K562 (cell line): Measurements from ENCODE around the gene RIT1. TPM values are rescaled to one million over a fixed set of nuclear protein-coding genes. Genes with fewer than 3 reads are reported as not detected.

Experiments used
- ARID3A ChIP-seq: IDR thresholded peaks from 2 replicates; pipeline ENCODE4 v1.6.1; 2012; ENCODE audit warnings: low read depth, low read length, improper control_type of control experiment, borderline replicate concordance
- ATF3 ChIP-seq, 2 experiments: fragments of 450-650 bp in 1 of 2; sonication (generic) in 1 of 2; formaldehyde crosslinking in 1 of 2; IDR thresholded peaks in 1 of 2; conservative IDR thresholded peaks in 1 of 2; 2 replicates each; pipeline versions ENCODE4 v1.6.1 to v1.8.1; 2016 to 2023; ENCODE audit warnings: mild to moderate bottlenecking in 2 of 2, moderate library complexity in 2 of 2, inconsistent platforms in 1 of 2, missing genetic modification reagents in 1 of 2
- CREB3L1 ChIP-seq: fragments of 450-650 bp; IDR thresholded peaks from 2 replicates; pipeline ENCODE4 v1.6.1; 2014; ENCODE audit warnings: low read depth, mild to moderate bottlenecking, moderate library complexity, borderline replicate concordance
- DMBX1 ChIP-seq: fragments of 250-450 bp; sonication (Bioruptor Pico); IDR thresholded peaks from 2 replicates; pipeline ENCODE4 v1.8.0; 2022; ENCODE audit warnings: inconsistent platforms, mild to moderate bottlenecking, moderate library complexity, borderline replicate concordance
- ERF ChIP-seq: fragments of 450-650 bp; formaldehyde crosslinking; IDR thresholded peaks from 2 replicates; pipeline ENCODE4 v1.4.0; 2020; ENCODE audit warnings: mild to moderate bottlenecking, mixed read lengths
- GATAD2B ChIP-seq: fragments of 450-650 bp; IDR thresholded peaks from 2 replicates; pipeline ENCODE4 v1.6.1; 2017; ENCODE audit warnings: mild to moderate bottlenecking, borderline replicate concordance
- HBP1 ChIP-seq: fragments of 450-650 bp; formaldehyde crosslinking; IDR thresholded peaks from 2 replicates; pipeline ENCODE4 v1.4.0; 2022; ENCODE audit warnings: missing genetic modification characterization
- HDAC6 ChIP-seq: IDR thresholded peaks from 2 replicates; pipeline ENCODE4 v1.6.1; 2012; ENCODE audit warnings: low read depth, mild to moderate bottlenecking, control low read depth, inconsistent platforms, low read length, moderate library complexity
- HLTF ChIP-seq: fragments of 450-650 bp; IDR thresholded peaks from 2 replicates; pipeline ENCODE4 v1.6.1; 2016
- KAT8 ChIP-seq: fragments of 450-650 bp; IDR thresholded peaks from 2 replicates; pipeline ENCODE4 v1.6.1; 2016; ENCODE audit warnings: low read depth, mild to moderate bottlenecking
- MEIS2 ChIP-seq: fragments of 450-650 bp; IDR thresholded peaks from 2 replicates; pipeline ENCODE4 v1.6.1; 2014; ENCODE audit warnings: mild to moderate bottlenecking; ENCODE audit not compliant: partially characterized antibody
- NFATC3 ChIP-seq: fragments of 450-650 bp; IDR thresholded peaks from 2 replicates; pipeline ENCODE4 v1.6.1; 2017; ENCODE audit warnings: mild to moderate bottlenecking
- NR4A1 ChIP-seq, 2 experiments: fragments of 250-450 bp in 1 of 2; fragments of 450-650 bp in 1 of 2; sonication (Bioruptor Pico) in 1 of 2; IDR thresholded peaks; 2 replicates each; pipeline versions ENCODE4 v1.4.0 to v1.6.1; 2016 to 2020; ENCODE audit warnings: mild to moderate bottlenecking in 2 of 2, missing compliant biosample characterization in 1 of 2, missing genetic modification characterization in 1 of 2, moderate library complexity in 1 of 2
- SAFB2 ChIP-seq: fragments of 200-400 bp; formaldehyde crosslinking; IDR thresholded peaks from 2 replicates; pipeline ENCODE4 v1.6.1; 2018; ENCODE audit warnings: borderline replicate concordance, low read length, low read depth, moderate library complexity; ENCODE audit not compliant: severe bottlenecking
- SRSF7 ChIP-seq: fragments of 200-400 bp; formaldehyde crosslinking; optimal IDR thresholded peaks from 2 replicates; pipeline ENCODE3; 2017; ENCODE audit warnings: mild to moderate bottlenecking, low read depth, low read length
- TAF15 ChIP-seq: fragments of 200-400 bp; formaldehyde crosslinking; IDR thresholded peaks from 2 replicates; pipeline ENCODE4 v1.6.1; 2017; ENCODE audit warnings: mild to moderate bottlenecking, low read depth, low read length, moderate library complexity
- TCF7L2 ChIP-seq: fragments of 150-350 bp; IDR thresholded peaks from 2 replicates; pipeline ENCODE4 v1.6.1; 2016; ENCODE audit warnings: low read depth, mild to moderate bottlenecking, low read length, moderate library complexity
- ZNF232 ChIP-seq: sonication (generic); formaldehyde crosslinking; IDR thresholded peaks from 2 replicates; pipeline ENCODE4 v1.8.0; 2022; ENCODE audit warnings: mild to moderate bottlenecking, missing genetic modification reagents
- ZNF263 ChIP-seq: sonication (generic); formaldehyde crosslinking; IDR thresholded peaks from 2 replicates; pipeline ENCODE4 v1.8.0; 2022; ENCODE audit warnings: mild to moderate bottlenecking, missing genetic modification reagents, borderline replicate concordance
- ZNF445 ChIP-seq: fragments of 250-450 bp; sonication (Bioruptor Pico); IDR thresholded peaks from 2 replicates; pipeline ENCODE4 v1.4.0; 2020; ENCODE audit warnings: low read depth, mild to moderate bottlenecking, moderate library complexity
- polyA plus RNA-seq, 8 experiments: library from polyadenylated mRNA; depleted of rRNA in 4 of 8; stranded (reverse) in 5 of 8; unstranded in 3 of 8; fragments of >200 nt; fragmentation: Nextera tagmentation in 2 of 8; fragmentation: Illumina TruSeq in 1 of 8; extraction: Ambion mirVana in 2 of 8; extraction: Trizol in 1 of 8; gene quantifications; 2 replicates each; pipeline versions ENCODE4 v1.2.1 to v1.2.3, GENCODE V29; 2011 to 2014; ENCODE audit warnings: inconsistent platforms in 1 of 8, missing spikeins in 1 of 8
- total RNA-seq, 7 experiments: library from RNA; depleted of rRNA in 6 of 7; stranded (reverse); fragments of >200 nt in 6 of 7; fragmentation: Illumina TruSeq in 2 of 7; extraction: Trizol in 2 of 7; gene quantifications; 2 replicates each; pipeline versions ENCODE4 v1.2.1 to v1.2.3, GENCODE V29; 2011 to 2021; ENCODE audit warnings: low replicate concordance in 1 of 7

The RIT1 gene
- total and polyA plus RNA-seq, 9 of the 15 experiments (the other 6 are each of a cell fraction or from before 2014, with no cell fraction given), result 13.5 to 57.6 (median 22.9) TPM

GRCh38 chr1:155856975-155857930, 53.9 kb downstream of the RIT1 start, which contains the start of gene GON4L (continued):
- TF ChIP-seq ZNF263 (no peak), TAF15 (no peak), HBP1 (CRISPR knock-in tag) (no peak), ERF (CRISPR knock-in tag) (no peak), KAT8 (no peak), NFATC3 (no peak), NR4A1 (CRISPR knock-in tag; IDR thresholded peaks at IDR 0.05) (no peak), NR4A1 (tag; IDR thresholded peaks at IDR 0.05) (no peak), DMBX1 (CRISPR knock-in tag) (no peak), CREB3L1 (no peak), TCF7L2 (no peak), HLTF (peak; percentile 68; the same call in 1 of the 2 replicates), SAFB2 (no peak), ZNF445 (no peak), ATF3 (IDR thresholded peaks at IDR 0.05) (peak; percentile 62; the same call in 1 of the 2 replicates), ATF3 (CRISPR knock-in tag; conservative IDR thresholded peaks at IDR 0.05) (no peak; the same call in 1 of the 2 replicates), ZNF232 (CRISPR knock-in tag) (no peak), MEIS2 (no peak), HDAC6 (no peak), SRSF7 (no peak), GATAD2B (no peak), ARID3A (no peak)
